Lower leg skin (tissue), 4 donors: ENCODE results near the gene P4HTM. TPM values are rescaled to one million over a fixed set of nuclear protein-coding genes. Genes with fewer than 3 reads are reported as not detected.
A peak's percentile ranks its signal among the peaks of the same experiment; 100 is the strongest.

Experiments
- DNase-seq, 2 donors: peaks; one replicate each; pipeline ENCODE4 v3.0.0-alpha.2; 2019; ENCODE audit warnings: low spot score in 2 of 2
- H3K4me3 ChIP-seq: fragments of 200-600 bp; sonication (generic); 2 replicates; pipeline ENCODE4 v1.5.1; 2017; ENCODE audit warnings: mild to moderate bottlenecking, low read depth; ENCODE audit not compliant: poor library complexity, severe bottlenecking
- CTCF ChIP-seq, 3 donors: fragments of 450-650 bp; IDR thresholded peaks; one replicate each; pipeline ENCODE4 v1.5.1; 2016; ENCODE audit warnings: antibody characterized with exemption in 3 of 3, mild to moderate bottlenecking in 3 of 3, moderate library complexity in 2 of 3
- POLR2A ChIP-seq, 2 donors: fragments of 450-650 bp; IDR thresholded peaks; one replicate each; pipeline ENCODE4 v1.6.1; 2016 to 2017; ENCODE audit warnings: antibody characterized with exemption in 2 of 2, mild to moderate bottlenecking in 1 of 2, moderate library complexity in 1 of 2
- WGBS, 2 donors: methylation state at CpG; one replicate each; pipeline ENCODE4 v1.1.5; 2018; 5-methylcytosine and 5-hydroxymethylcytosine counted together
- intact Hi-C: fragments of 100-400 bp; cut with DNase I; formaldehyde crosslinking; loops from one replicate; pipeline ENCODE4 v1.15.0; 2023; ENCODE audit warnings: low total_unique reads
- total RNA-seq, 4 donors: library from RNA; depleted of rRNA; stranded (reverse); fragments of >200 nt; gene quantifications; one replicate each; pipeline ENCODE4 v1.1.0, GENCODE V29; 2016

The P4HTM gene
- total RNA-seq, result 10 to 100 TPM; 23.4 to 41.9 (median 36.0) TPM

GRCh38 chr3:48989796-48990635 is at the start of gene P4HTM:
TSS of gene P4HTM (plus strand) at chr3:48990241. CDS start at chr3:48990257, 16 bp downstream.
- WGBS, 2 donors, result 0% methylated on average over 23 to 34 of the region's 91 CpGs
- intact Hi-C loops, result loop anchor here (10.0 kb wide), 2 partner anchors 175 to 465 kb away; partner anchors contain the start of gene CCDC71
- peak within 1 kb of the TSS; percentile 61 for H3K4me3 ChIP-seq
- no peak for TF ChIP-seq POLR2A (IDR thresholded peaks at IDR 0.05)
- TF ChIP-seq CTCF (IDR thresholded peaks at IDR 0.05), result no peak
- DNase-seq, result peak; percentile 84 to 97

- H3K4me3 ChIP-seq, result no peak overlapping the region
- TF ChIP-seq POLR2A (IDR thresholded peaks at IDR 0.05), result no peak
- no peak for TF ChIP-seq CTCF (IDR thresholded peaks at IDR 0.05)
- intact Hi-C loops, result no loop called here
- 92 to 98% methylated on average over 2 of the region's 2 CpGs for WGBS, 2 donors
- no peak for DNase-seq
These were observed 44.6 kb upstream of the P4HTM start for GRCh38 chr3:48945432-48945831.

GRCh38 chr3:48945891-48946549 is 44.0 kb upstream of the P4HTM start:
- DNase-seq, result no peak
- no peak overlapping the region for H3K4me3 ChIP-seq
- intact Hi-C loops, result no loop called here
- 77 to 91% methylated on average over 4 of the region's 4 CpGs for WGBS, 2 donors
- TF ChIP-seq POLR2A (IDR thresholded peaks at IDR 0.05), result no peak
- no peak for TF ChIP-seq CTCF (IDR thresholded peaks at IDR 0.05)

GRCh38 chr3:48949376-48949717 is 40.7 kb upstream of the P4HTM start:
- WGBS, 2 donors, result 46 to 58% methylated on average over 2 of the region's 2 CpGs
- H3K4me3 ChIP-seq, result no peak overlapping the region
- intact Hi-C loops, result no loop called here
- DNase-seq, result no peak
- TF ChIP-seq POLR2A (IDR thresholded peaks at IDR 0.05) (no peak), CTCF (IDR thresholded peaks at IDR 0.05) (no peak)

GRCh38 chr3:48950051-48950450 is 40.0 kb upstream of the P4HTM start:
- no peak for TF ChIP-seq CTCF (IDR thresholded peaks at IDR 0.05)
- no peak for TF ChIP-seq POLR2A (IDR thresholded peaks at IDR 0.05)
- H3K4me3 ChIP-seq, result no peak overlapping the region
- no peak for DNase-seq
- 78 to 93% methylated on average over 1 of the region's 1 CpG for WGBS, 2 donors
- intact Hi-C loops, result no loop called here
